Measurements from ENCODE around the gene TRAPPC2L.

The TRAPPC2L gene

GRCh38 chr16:88825146-88825545 is 31.8 kb upstream of the TRAPPC2L start:
- H3K4me3 ChIP-seq (ENCODE audit: low read depth, low read length): no peak overlapping the region
- no peak for DNase-seq (ENCODE audit: low read depth, low spot score)
- in situ Hi-C loops (cut with HindIII; ENCODE audit: low sequenced_read_pairs): no loop called here
- TF ChIP-seq CTCF (IDR thresholded peaks at IDR 0.05; ENCODE audit: low read depth, low read length): no peak

GRCh38 chr16:88826070-88826840 is 30.7 kb upstream of the TRAPPC2L start:
- no peak for DNase-seq (ENCODE audit: low read depth, low spot score)
- H3K4me3 ChIP-seq (ENCODE audit: low read depth, low read length): no peak overlapping the region
- no peak for TF ChIP-seq CTCF (IDR thresholded peaks at IDR 0.05; ENCODE audit: low read depth, low read length)
- in situ Hi-C loops (cut with HindIII; ENCODE audit: low sequenced_read_pairs): no loop called here

- TF ChIP-seq CTCF (IDR thresholded peaks at IDR 0.05; ENCODE audit: low read depth, low read length): no peak
- no peak for DNase-seq (ENCODE audit: low read depth, low spot score)
- H3K4me3 ChIP-seq (ENCODE audit: low read depth, low read length): no peak overlapping the region
- in situ Hi-C loops (cut with HindIII; ENCODE audit: low sequenced_read_pairs): no loop called here
Measured at GRCh38 chr16:88827727-88828126, 29.2 kb upstream of the TRAPPC2L start.

GRCh38 chr16:88828711-88829110 is 28.2 kb upstream of the TRAPPC2L start:
- no peak overlapping the region for H3K4me3 ChIP-seq (ENCODE audit: low read depth, low read length)
- DNase-seq (ENCODE audit: low read depth, low spot score): no peak
- in situ Hi-C loops (cut with HindIII; ENCODE audit: low sequenced_read_pairs): no loop called here
- no peak for TF ChIP-seq CTCF (IDR thresholded peaks at IDR 0.05; ENCODE audit: low read depth, low read length)

- in situ Hi-C loops (cut with HindIII; ENCODE audit: low sequenced_read_pairs): no loop called here
- H3K4me3 ChIP-seq (ENCODE audit: low read depth, low read length): no peak overlapping the region
- DNase-seq (ENCODE audit: low read depth, low spot score): no peak
- no peak for TF ChIP-seq CTCF (IDR thresholded peaks at IDR 0.05; ENCODE audit: low read depth, low read length)
Measured at GRCh38 chr16:88830258-88830657, 26.7 kb upstream of the TRAPPC2L start.

GRCh38 chr16:88830783-88831182 is 26.1 kb upstream of the TRAPPC2L start:
- no peak overlapping the region for H3K4me3 ChIP-seq (ENCODE audit: low read depth, low read length)
- no peak for TF ChIP-seq CTCF (IDR thresholded peaks at IDR 0.05; ENCODE audit: low read depth, low read length)
- in situ Hi-C loops (cut with HindIII; ENCODE audit: low sequenced_read_pairs): no loop called here
- DNase-seq (ENCODE audit: low read depth, low spot score): no peak
